H1 (cell line): ENCODE results near the gene S100PBP. TPM values are rescaled to one million over a fixed set of nuclear protein-coding genes. Genes with fewer than 3 reads are reported as not detected.
A peak's percentile ranks its signal among the peaks of the same experiment; 100 is the strongest.

Experiments used
- CTCF ChIA-PET: fragments of 300-600 bp; sonication (Branson Sonifier 250); formaldehyde crosslinking; loops from one replicate; lab custom pipeline; 2021; ENCODE audit not compliant: partially characterized antibody; lab: Charles Lee
- POLR2A ChIA-PET: fragments of 300-600 bp; sonication (Branson Sonifier 250); formaldehyde crosslinking; loops from one replicate; lab custom pipeline; 2021; ENCODE audit warnings: inconsistent platforms; ENCODE audit not compliant: partially characterized antibody; lab: Charles Lee
- DNase-seq, 2 experiments: peaks; one replicate each; pipeline versions ENCODE4 v3.0.0 to v3.0.0-alpha.2; 2010 to 2022; ENCODE audit warnings: low spot score in 2 of 2, low read depth in 1 of 2, mixed read lengths in 1 of 2
- FAIRE-seq: peaks from 2 replicates; lab custom pipeline; 2011; peaks lifted over from hg19 to GRCh38; lab: Jason Lieb, UNC
- H2AFZ ChIP-seq: 2 replicates; pipeline ENCODE4 v1.8.1; 2012; ENCODE audit warnings: low read length, inconsistent platforms
- H2AK5ac ChIP-seq: 2 replicates; pipeline ENCODE4 v1.6.1; 2013; ENCODE audit warnings: low read depth, low read length
- H2BK120ac ChIP-seq: replicated peaks from 2 replicates; pipeline ENCODE3; 2013; ENCODE audit warnings: low read depth, low read length, inconsistent platforms
- H2BK12ac ChIP-seq: 2 replicates; pipeline ENCODE4 v1.6.1; 2013; ENCODE audit warnings: low read depth, low read length
- H2BK15ac ChIP-seq: 2 replicates; pipeline ENCODE4 v1.6.1; 2013; ENCODE audit warnings: low read length
- H2BK20ac ChIP-seq: 2 replicates; pipeline ENCODE4 v1.6.1; 2013; ENCODE audit warnings: low read length
- H2BK5ac ChIP-seq: 2 replicates; pipeline ENCODE4 v1.6.1; 2013; ENCODE audit warnings: low read depth, low read length
- H3K14ac ChIP-seq: 2 replicates; pipeline ENCODE4 v1.6.1; 2013; ENCODE audit warnings: inconsistent platforms; ENCODE audit not compliant: insufficient read length
- H3K18ac ChIP-seq: 2 replicates; pipeline ENCODE4 v1.6.1; 2013; ENCODE audit warnings: low read length; ENCODE audit errors: extremely low read depth
- H3K23ac ChIP-seq: 2 replicates; pipeline ENCODE4 v1.6.1; 2013; ENCODE audit warnings: inconsistent platforms; ENCODE audit not compliant: insufficient read length
- H3K23me2 ChIP-seq: 2 replicates; pipeline ENCODE4 v1.6.1; 2013; ENCODE audit warnings: low read depth, low read length
- H3K27ac ChIP-seq: 2 replicates; pipeline ENCODE4 v1.6.1; 2011; ENCODE audit warnings: low read depth, low read length, inconsistent platforms
- H3K27me3 ChIP-seq, 4 experiments: replicated peaks in 1 of 4; 1 replicate in 1 of 4; 2 replicates in 3 of 4; pipeline versions ENCODE4 v1.6.1 to v1.8.1; 2011 to 2013; ENCODE audit warnings: low read length in 3 of 4, mild to moderate bottlenecking in 3 of 4, inconsistent platforms in 2 of 4, mixed read lengths in 2 of 4, moderate library complexity in 1 of 4; ENCODE audit not compliant: control insufficient read depth in 3 of 4, insufficient read depth in 3 of 4; ENCODE audit errors: extremely low read depth in 1 of 4
- H3K36me3 ChIP-seq, 4 experiments: 2 replicates each; pipeline versions ENCODE4 v1.6.1 to v1.8.1; 2011 to 2013; ENCODE audit warnings: mild to moderate bottlenecking in 4 of 4, low read length in 3 of 4, moderate library complexity in 2 of 4, control low read depth in 1 of 4, inconsistent platforms in 1 of 4; ENCODE audit not compliant: insufficient read depth in 4 of 4, control insufficient read depth in 2 of 4
- H3K4ac ChIP-seq: replicated peaks from 2 replicates; pipeline ENCODE3; 2013; ENCODE audit warnings: low read length, low read depth, mixed read lengths, inconsistent platforms; ENCODE audit not compliant: insufficient read length
- H3K4me1 ChIP-seq, 4 experiments: replicated peaks in 1 of 4; 1 replicate in 1 of 4; 2 replicates in 3 of 4; pipeline versions ENCODE4 v1.6.1 to v1.8.1; 2011 to 2013; ENCODE audit warnings: low read length in 3 of 4, inconsistent platforms in 2 of 4, mixed read lengths in 1 of 4; ENCODE audit not compliant: insufficient read depth in 4 of 4, control insufficient read depth in 3 of 4
- H3K4me2 ChIP-seq, 2 experiments: 2 replicates each; pipeline versions ENCODE4 v1.6.1 to v1.8.1; 2011 to 2013; ENCODE audit warnings: low read depth in 2 of 2, low read length in 2 of 2, control low read depth in 1 of 2, inconsistent platforms in 1 of 2, mild to moderate bottlenecking in 1 of 2; ENCODE audit not compliant: insufficient read depth in 1 of 2
- H3K4me3 ChIP-seq, 4 experiments: fragments of 200-600, 300-600 bp in 1 of 4; sonication (generic), shearing (Covaris generic), sonication (Bioruptor Twin) in 1 of 4; 2 replicates each; pipeline versions ENCODE4 v1.5.1 to v1.8.1; 2011 to 2016; ENCODE audit warnings: low read length in 4 of 4, low read depth in 3 of 4, control low read depth in 2 of 4, inconsistent platforms in 2 of 4, mild to moderate bottlenecking in 2 of 4, mixed read lengths in 1 of 4, moderate library complexity in 1 of 4; ENCODE audit not compliant: insufficient read depth in 2 of 4; ENCODE audit errors: extremely low read depth in 1 of 4
- H3K56ac ChIP-seq: replicated peaks from 2 replicates; pipeline ENCODE3; 2013; ENCODE audit warnings: low read depth, mild to moderate bottlenecking, mixed read lengths, low read length, inconsistent platforms; ENCODE audit not compliant: insufficient read length
- H3K79me1 ChIP-seq: 2 replicates; pipeline ENCODE4 v1.6.1; 2013; ENCODE audit warnings: low read depth, low read length, control low read depth
- H3K79me2 ChIP-seq, 2 experiments: 2 replicates each; pipeline versions ENCODE4 v1.6.1 to v1.8.1; 2012 to 2013; ENCODE audit warnings: low read length in 2 of 2, mild to moderate bottlenecking in 2 of 2, inconsistent platforms in 1 of 2; ENCODE audit not compliant: insufficient read depth in 2 of 2, control insufficient read depth in 1 of 2
- H3K9ac ChIP-seq, 4 experiments: replicated peaks in 1 of 4; 1 replicate in 1 of 4; 2 replicates in 3 of 4; pipeline versions ENCODE4 v1.6.1 to v1.8.1; 2011 to 2013; ENCODE audit warnings: low read depth in 3 of 4, low read length in 3 of 4, control low read depth in 2 of 4, mild to moderate bottlenecking in 2 of 4, moderate library complexity in 2 of 4, inconsistent platforms in 1 of 4; ENCODE audit errors: extremely low read depth in 1 of 4
- H3K9me3 ChIP-seq, 2 experiments: 2 replicates each; pipeline versions ENCODE4 v1.6.1 to v1.8.1; 2012 to 2013; ENCODE audit warnings: mild to moderate bottlenecking in 2 of 2, moderate library complexity in 2 of 2, control low read depth in 1 of 2, inconsistent platforms in 1 of 2, low read depth in 1 of 2, low read length in 1 of 2, mixed read lengths in 1 of 2; ENCODE audit not compliant: insufficient read depth in 2 of 2
- H4K20me1 ChIP-seq, 2 experiments: replicated peaks in 1 of 2; 2 replicates each; pipeline versions ENCODE3 to v1.8.1; 2011 to 2013; ENCODE audit warnings: inconsistent platforms in 2 of 2, low read length in 2 of 2, mild to moderate bottlenecking in 1 of 2; ENCODE audit not compliant: insufficient read depth in 2 of 2, control insufficient read depth in 1 of 2
- H4K5ac ChIP-seq: 2 replicates; pipeline ENCODE4 v1.6.1; 2013; ENCODE audit warnings: low read length, low read depth, mixed read lengths, inconsistent platforms; ENCODE audit not compliant: insufficient read length
- H4K8ac ChIP-seq: 2 replicates; pipeline ENCODE4 v1.8.0; 2013; ENCODE audit warnings: mild to moderate bottlenecking, moderate library complexity, low read length, inconsistent platforms; ENCODE audit not compliant: insufficient read depth; ENCODE audit errors: extremely low read depth
- H4K91ac ChIP-seq: replicated peaks from 2 replicates; pipeline ENCODE3; 2013; ENCODE audit warnings: low read length, mixed read lengths, inconsistent platforms; ENCODE audit not compliant: insufficient read length
- GTF2F1 ChIP-seq: IDR thresholded peaks from 2 replicates; pipeline ENCODE4 v1.6.1; 2012; ENCODE audit warnings: low read depth, low read length, improper control_type of control experiment, borderline replicate concordance
- HDAC6 ChIP-seq: IDR thresholded peaks from one replicate; pipeline ENCODE4 v1.7.1; 2012; ENCODE audit warnings: low read depth, mild to moderate bottlenecking, inconsistent platforms, low read length, moderate library complexity
- SIN3A ChIP-seq, 2 experiments: IDR thresholded peaks in 1 of 2; conservative IDR thresholded peaks in 1 of 2; 2 replicates each; pipeline ENCODE4 v1.6.1; 2011 to 2012; ENCODE audit warnings: low read length in 2 of 2, improper control_type of control experiment in 1 of 2, low read depth in 1 of 2, mild to moderate bottlenecking in 1 of 2
- WGBS, 2 experiments: shearing (Covaris generic) in 1 of 2; methylation state at CpG; one replicate each; pipeline versions ENCODE4 v1.1.6 to v1.1.7; 2013 to 2015; ENCODE audit warnings: low lambda C conversion rate in 2 of 2, mixed read lengths in 2 of 2, inconsistent platforms in 1 of 2, low coverage in 1 of 2, missing lambda C conversion rate in 1 of 2; ENCODE audit not compliant: insufficient replicate concordance in 2 of 2, insufficient coverage in 1 of 2, insufficient read length in 1 of 2; ENCODE audit errors: extremely low coverage in 1 of 2, missing lambda C conversion rate in 1 of 2; 5-methylcytosine and 5-hydroxymethylcytosine counted together
- polyA plus RNA-seq, 7 experiments: library from polyadenylated mRNA; depleted of rRNA in 3 of 7; stranded (reverse) in 5 of 7; unstranded in 2 of 7; fragments of >200 nt in 5 of 7; fragments of 200-250 nt in 2 of 7; gene quantifications; 1 replicate in 5 of 7; 2 replicates in 1 of 7; 4 replicates in 1 of 7; pipeline versions ENCODE4 v1.2.1 to v1.2.3, GENCODE V29; 2011 to 2013; ENCODE audit warnings: missing spikeins in 2 of 7, mixed read lengths in 2 of 7
- total RNA-seq: library from RNA; stranded (reverse); fragmentation: NEBNext Ultra II Directional; extraction: Animal tissue kit (Norgen Biotek cat#: 25700); gene quantifications from 2 replicates; pipeline ENCODE4 v1.2.1, GENCODE V29; 2021

S100PBP gene
- total and polyA plus RNA-seq, 2 of the 8 experiments (the other 6 are each of a cell fraction or from before 2014, with no cell fraction given) = 43.8 to 68.3 TPM

GRCh38 chr1:32894019-32894600 is 76.7 kb downstream of the S100PBP start:
- no peaks in the 10 kb centered on the region for H3K79me2 ChIP-seq
- H3K9me3 ChIP-seq = peaks cover 0 to 6% of the 10 kb centered on the region in 2 experiments; a peak in 1 of 4 replicates
- peaks cover 0 to 15% (median 7%) of the 10 kb centered on the region in 4 experiments; a peak in 5 of 7 replicates for H3K4me1 ChIP-seq
- peak overlapping the region; percentile 44; the same call in 1 of the 2 replicates for H3K18ac ChIP-seq
- H2BK20ac ChIP-seq = no peak overlapping the region; the same call in 1 of the 2 replicates
- 0 out of 4 replicates have a peak, but pooled peaks of 1 of the 2 experiments have one; percentile 11 for TF ChIP-seq SIN3A (conservative IDR thresholded peaks at IDR 0.05 in 1 of 2, IDR thresholded peaks at IDR 0.05 in 1 of 2; ENCODE audit: low read depth in 1 of 2, low read length in 2 of 2)
- no peak for TF ChIP-seq GTF2F1
- TF ChIP-seq HDAC6 = no peak
- no peak overlapping the region for H3K9ac ChIP-seq
- H4K20me1 ChIP-seq = peaks cover 0 to 3% of the 10 kb centered on the region in 2 experiments
- H2BK120ac ChIP-seq = no peak overlapping the region
- DNase-seq = peak in 1 of 2 experiments; percentile 74
- no peak overlapping the region for H3K23ac ChIP-seq
- H3K4ac ChIP-seq = no peak overlapping the region
- no peak overlapping the region for H2BK12ac ChIP-seq
- no peak overlapping the region for H3K56ac ChIP-seq
- no peak overlapping the region for H3K27ac ChIP-seq
- H3K27me3 ChIP-seq = peaks cover 2 to 30% (median 20%) of the 10 kb centered on the region in 4 experiments
- no peak overlapping the region for H4K91ac ChIP-seq
- H3K23me2 ChIP-seq = peaks cover 2% of the 10 kb centered on the region; the same call in 1 of the 2 replicates
- no peak overlapping the region for H4K5ac ChIP-seq
- H2AFZ ChIP-seq = 0 out of 2 replicates have a peak overlapping the region, but pooled peaks have one; percentile 14
- peak overlapping the region; percentile 67 to 82 for H3K4me2 ChIP-seq
- H3K36me3 ChIP-seq = no peaks in the 10 kb centered on the region
- no peak overlapping the region for H4K8ac ChIP-seq
- CTCF ChIA-PET = interaction anchor here (1.1 to 16.6 kb wide), 9 partner anchors 15 to 254 kb away, joined by 3 to 382 read pairs (median 5); partner anchors contain the start of genes FNDC5 and HPCA
- peak overlapping the region; percentile 48 to 87 (median 66) for H3K4me3 ChIP-seq
- WGBS, 2 experiments = 38% methylated on average over 4 of the region's 8 CpGs; no CpG with 5 or more reads in 1 of the 2 experiments
- no peaks in the 10 kb centered on the region for H3K79me1 ChIP-seq
- no peak for FAIRE-seq
- no peak overlapping the region for H2BK15ac ChIP-seq
- peak overlapping the region; percentile 73; the same call in 1 of the 2 replicates for H2BK5ac ChIP-seq
- no peak overlapping the region for H3K14ac ChIP-seq
- no peak overlapping the region for H2AK5ac ChIP-seq
- POLR2A ChIA-PET = interaction anchor here (0.6 to 1.2 kb wide), 3 partner anchors 32 to 70 kb away, joined by 3 read pairs; partner anchors contain the start of gene RNF19B
